K562 (cell line): Measurements from ENCODE around the gene NUP98. TPM values are rescaled to one million over a fixed set of nuclear protein-coding genes. Genes with fewer than 3 reads are reported as not detected.
A peak's percentile ranks its signal among the peaks of the same experiment; 100 is the strongest.

ENCODE experiments used
- ATAC-seq: fragments of 200-7000 bp; cut with Tn5 transposase; 3 replicates; pipeline ENCODE4 v1.9.1; 2020; ENCODE audit warnings: moderate library complexity
- BruUV-seq: library from RNA; stranded (reverse); fragments of 400-500 nt; replicated peaks from 2 replicates; lab custom pipeline; 2021; lab: Mats Ljungman, UMichigan
- CTCF ChIA-PET: fragments of 300-600 bp; formaldehyde crosslinking; extraction: SDS; loops from one replicate; lab custom pipeline; 2021; ENCODE audit warnings: low intra/inter-chr PET ratio; lab: Yijun Ruan, JAX
- POLR2A ChIA-PET: fragments of 300-600, 350-650 bp; sonication (Branson Sonifier 250); formaldehyde crosslinking; extraction: SDS; loops from one replicate; lab custom pipeline; 2021; ENCODE audit warnings: antibody characterized with exemption, inconsistent platforms; lab: Yijun Ruan, JAX
- DNase-seq, 4 experiments: peaks; one replicate each; pipeline versions ENCODE4 v3.0.0 to v3.0.0-alpha.2; 2011 to 2018; ENCODE audit warnings: low spot score in 3 of 4, mixed read lengths in 3 of 4; ENCODE audit errors: extremely low read depth in 1 of 4
- FAIRE-seq: peaks from 2 replicates; lab custom pipeline; 2011; peaks lifted over from hg19 to GRCh38; lab: Jason Lieb, UNC
- H2AFZ ChIP-seq: 2 replicates; pipeline ENCODE4 v1.6.0; 2011; ENCODE audit warnings: low read depth, low read length, control low read depth, inconsistent platforms
- H3K27ac ChIP-seq: fragments of 200-600 bp; 3 replicates; pipeline ENCODE4 v1.8.0; 2011; ENCODE audit warnings: low read depth, mild to moderate bottlenecking, control low read depth, inconsistent platforms, low read length, moderate library complexity, mixed read lengths; ENCODE audit errors: extremely low read depth
- H3K27me3 ChIP-seq, 2 experiments: fragments of 300-600 bp in 1 of 2; 2 replicates in 1 of 2; 3 replicates in 1 of 2; pipeline versions ENCODE4 v1.6.0 to v1.8.0; 2011; ENCODE audit warnings: inconsistent platforms in 2 of 2, low read length in 2 of 2, mild to moderate bottlenecking in 1 of 2, mixed read lengths in 1 of 2, moderate library complexity in 1 of 2; ENCODE audit not compliant: control insufficient read depth in 2 of 2, insufficient read depth in 2 of 2
- H3K36me3 ChIP-seq: fragments of 300-600 bp; 3 replicates; pipeline ENCODE4 v1.8.0; 2011; ENCODE audit warnings: mild to moderate bottlenecking, low read length, inconsistent platforms; ENCODE audit not compliant: control insufficient read depth, insufficient read depth
- H3K4me1 ChIP-seq, 2 experiments: fragments of 200-600 bp in 1 of 2; replicated peaks in 1 of 2; 2 replicates in 1 of 2; 3 replicates in 1 of 2; pipeline versions ENCODE4 v1.5.1 to v1.8.0; 2011; ENCODE audit warnings: inconsistent platforms in 2 of 2, low read length in 2 of 2, mild to moderate bottlenecking in 1 of 2, mixed read lengths in 1 of 2, moderate library complexity in 1 of 2; ENCODE audit not compliant: control insufficient read depth in 2 of 2, insufficient read depth in 2 of 2
- H3K4me2 ChIP-seq: 2 replicates; pipeline ENCODE4 v1.6.1; 2011; ENCODE audit warnings: low read length, control low read depth, inconsistent platforms, mixed read lengths; ENCODE audit not compliant: insufficient read depth
- H3K4me3 ChIP-seq: fragments of 200-600 bp; sonication (generic), shearing (Covaris generic); 2 replicates; pipeline ENCODE4 v1.5.1; 2016; ENCODE audit warnings: control low read depth, inconsistent platforms
- H3K79me2 ChIP-seq: fragments of 200-600 bp; 3 replicates; pipeline ENCODE4 v1.8.0; 2011; ENCODE audit warnings: low read length, inconsistent platforms; ENCODE audit not compliant: control insufficient read depth, insufficient read depth
- H3K9ac ChIP-seq, 2 experiments: 2 replicates each; pipeline versions ENCODE4 v1.6.0 to v1.6.1; 2011; ENCODE audit warnings: low read depth in 2 of 2, low read length in 2 of 2, control low read depth in 1 of 2, inconsistent platforms in 1 of 2, mild to moderate bottlenecking in 1 of 2, mixed read lengths in 1 of 2; ENCODE audit not compliant: insufficient read depth in 1 of 2
- H3K9me1 ChIP-seq: one replicate; pipeline ENCODE4 v1.6.0; 2011; ENCODE audit warnings: inconsistent platforms, mild to moderate bottlenecking, low read length, moderate library complexity; ENCODE audit not compliant: control insufficient read depth, insufficient read depth
- H3K9me3 ChIP-seq: replicated peaks from 2 replicates; pipeline ENCODE4 v1.5.1; 2011; ENCODE audit warnings: low read depth, low read length, inconsistent platforms; ENCODE audit not compliant: control insufficient read depth, insufficient read depth
- H4K20me1 ChIP-seq: replicated peaks from 2 replicates; pipeline ENCODE4 v1.6.1; 2011; ENCODE audit warnings: low read length, inconsistent platforms, mixed read lengths; ENCODE audit not compliant: control insufficient read depth, insufficient read depth
- ADNP ChIP-seq: fragments of 200-800 bp; sonication (Bioruptor generic); IDR thresholded peaks from 2 replicates; pipeline ENCODE4 v1.6.1; 2016; ENCODE audit warnings: missing genetic modification characterization, missing compliant biosample characterization
- ATF1 ChIP-seq, 2 experiments: fragments of 450-650 bp in 1 of 2; IDR thresholded peaks; 2 replicates each; pipeline ENCODE4 v1.6.1; 2016; ENCODE audit warnings: missing compliant biosample characterization in 1 of 2, missing genetic modification characterization in 1 of 2
- ERF ChIP-seq: fragments of 450-650 bp; formaldehyde crosslinking; IDR thresholded peaks from 2 replicates; pipeline ENCODE4 v1.4.0; 2020; ENCODE audit warnings: mild to moderate bottlenecking, mixed read lengths
- ETS1 ChIP-seq: conservative IDR thresholded peaks from 2 replicates; pipeline ENCODE4 v1.6.1; 2011; ENCODE audit warnings: low read depth, mild to moderate bottlenecking, low read length; ENCODE audit not compliant: control insufficient read depth
- GABPB2 ChIP-seq: fragments of 250-450 bp; sonication (Bioruptor Pico); conservative IDR thresholded peaks from 2 replicates; pipeline ENCODE4 v1.5.1; 2021; ENCODE audit warnings: mild to moderate bottlenecking
- HNRNPH1 ChIP-seq: fragments of 200-400 bp; formaldehyde crosslinking; optimal IDR thresholded peaks from 2 replicates; pipeline ENCODE3; 2017; ENCODE audit warnings: low read depth, mild to moderate bottlenecking, low read length, moderate library complexity
- HOXB6 ChIP-seq: fragments of 250-450 bp; sonication (Bioruptor Pico); IDR thresholded peaks from 2 replicates; pipeline ENCODE4 v1.5.1; 2022; ENCODE audit warnings: mild to moderate bottlenecking, borderline replicate concordance
- JUN ChIP-seq, 2 experiments: sonication (generic) in 1 of 2; formaldehyde crosslinking in 1 of 2; IDR thresholded peaks; 2 replicates each; pipeline versions ENCODE4 v1.6.1 to v1.8.0; 2012 to 2022; ENCODE audit warnings: borderline replicate concordance in 2 of 2, mild to moderate bottlenecking in 2 of 2, improper control_type of control experiment in 1 of 2, low read depth in 1 of 2, low read length in 1 of 2, missing genetic modification reagents in 1 of 2
- JUNB ChIP-seq: fragments of 450-650 bp; formaldehyde crosslinking; conservative IDR thresholded peaks from 2 replicates; pipeline ENCODE4 v1.4.0; 2020; ENCODE audit warnings: mild to moderate bottlenecking
- JUND ChIP-seq, 2 experiments: IDR thresholded peaks; 2 replicates in 1 of 2; 3 replicates in 1 of 2; pipeline ENCODE4 v1.6.1; 2011; ENCODE audit warnings: borderline replicate concordance in 2 of 2, low read depth in 2 of 2, low read length in 2 of 2, improper control_type of control experiment in 1 of 2, missing biosample characterization in 1 of 2, missing genetic modification characterization in 1 of 2, missing genetic modification reagents in 1 of 2
- KHSRP ChIP-seq: fragments of 450-650 bp; IDR thresholded peaks from 2 replicates; pipeline ENCODE4 v1.6.1; 2017
- NFATC3 ChIP-seq: fragments of 450-650 bp; IDR thresholded peaks from 2 replicates; pipeline ENCODE4 v1.6.1; 2017; ENCODE audit warnings: mild to moderate bottlenecking
- SAFB2 ChIP-seq: fragments of 200-400 bp; formaldehyde crosslinking; IDR thresholded peaks from 2 replicates; pipeline ENCODE4 v1.6.1; 2018; ENCODE audit warnings: borderline replicate concordance, low read length, low read depth, moderate library complexity; ENCODE audit not compliant: severe bottlenecking
- STAG1 ChIP-seq: sonication (generic); formaldehyde crosslinking; IDR thresholded peaks from 2 replicates; pipeline ENCODE4 v1.5.0; 2020; ENCODE audit warnings: missing genetic modification reagents, borderline replicate concordance
- TAL1 ChIP-seq: fragments of 450-650 bp; IDR thresholded peaks from 2 replicates; pipeline ENCODE4 v1.6.1; 2016; ENCODE audit warnings: mild to moderate bottlenecking
- USF1 ChIP-seq: sonication (generic); formaldehyde crosslinking; IDR thresholded peaks from 2 replicates; pipeline ENCODE4 v1.9.0; 2022; ENCODE audit warnings: mild to moderate bottlenecking, missing genetic modification reagents
- YBX1 ChIP-seq: fragments of 450-650 bp; IDR thresholded peaks from 2 replicates; pipeline ENCODE4 v1.7.1; 2016; ENCODE audit warnings: mild to moderate bottlenecking
- ZC3H8 ChIP-seq: fragments of 450-650 bp; IDR thresholded peaks from 2 replicates; pipeline ENCODE4 v1.6.1; 2017
- ZNF133 ChIP-seq: fragments of 250-450 bp; sonication (Bioruptor Pico); IDR thresholded peaks from 2 replicates; pipeline ENCODE4 v1.4.0; 2020; ENCODE audit warnings: mild to moderate bottlenecking
- ZNF253 ChIP-seq: fragments of 250-450 bp; sonication (Bioruptor Pico); conservative IDR thresholded peaks from 2 replicates; pipeline ENCODE4 v1.6.1; 2021; ENCODE audit warnings: mild to moderate bottlenecking
- ZNF57 ChIP-seq: fragments of 450-650 bp; formaldehyde crosslinking; IDR thresholded peaks from 2 replicates; pipeline ENCODE4 v1.4.0; 2020; ENCODE audit warnings: mild to moderate bottlenecking, moderate library complexity
- WGBS: fragments of 100-300 bp; shearing (Covaris generic); methylation state at CpG from one replicate; pipeline ENCODE4 v1.1.6; 2016; ENCODE audit warnings: low coverage, mixed read lengths; ENCODE audit not compliant: insufficient coverage; ENCODE audit errors: missing lambda C conversion rate; 5-methylcytosine and 5-hydroxymethylcytosine counted together
- in situ Hi-C: fragments of 300-500 bp; cut with MboI; formaldehyde crosslinking; loops from 4 replicates; pipeline ENCODE4 v1.15.0; 2018; ENCODE audit warnings: inconsistent platforms, mixed read lengths
- intact Hi-C: fragments of 100-400 bp; cut with micrococcal nuclease; formaldehyde crosslinking; loops from 2 replicates; pipeline ENCODE4 v1.14.2; 2022
- polyA plus RNA-seq, 8 experiments: library from polyadenylated mRNA; depleted of rRNA in 4 of 8; stranded (reverse) in 5 of 8; unstranded in 3 of 8; fragments of >200 nt; fragmentation: Nextera tagmentation in 2 of 8; fragmentation: Illumina TruSeq in 1 of 8; extraction: Ambion mirVana in 2 of 8; extraction: Trizol in 1 of 8; gene quantifications; 2 replicates each; pipeline versions ENCODE4 v1.2.1 to v1.2.3, GENCODE V29; 2011 to 2014; ENCODE audit warnings: inconsistent platforms in 1 of 8, missing spikeins in 1 of 8
- total RNA-seq, 7 experiments: library from RNA; depleted of rRNA in 6 of 7; stranded (reverse); fragments of >200 nt in 6 of 7; fragmentation: Illumina TruSeq in 2 of 7; extraction: Trizol in 2 of 7; gene quantifications; 2 replicates each; pipeline versions ENCODE4 v1.2.1 to v1.2.3, GENCODE V29; 2011 to 2021; ENCODE audit warnings: low replicate concordance in 1 of 7

Gene NUP98
- total and polyA plus RNA-seq, 9 of the 15 experiments (the other 6 are each of a cell fraction or from before 2014, with no cell fraction given) = 45.1 to 196 (median 130) TPM

- POLR2A ChIA-PET = interaction anchor here (0.5 to 0.9 kb wide), 4 partner anchors 8 to 709 kb away, joined by 3 to 4 read pairs (median 3); no protein-coding TSS in a partner anchor
- Histone ChIP-seq H3K27me3 (peaks cover 6 to 23% of the 10 kb centered on the region in 2 experiments; a peak in 4 of 5 replicates), H3K4me3 (peak overlapping the region; percentile 48), H3K36me3 (no peaks in the 10 kb centered on the region), H3K4me2 (peak overlapping the region; percentile 80), H3K27ac (peak overlapping the region; percentile 74), H3K9me1 (no peaks in the 10 kb centered on the region), H3K4me1 (peaks cover 21 to 29% of the 10 kb centered on the region in 2 experiments; a peak in 4 of 5 replicates), H3K9ac (peak overlapping the region; percentile 67 to 87), H3K9me3 (peaks cover 3% of the 10 kb centered on the region; the same call in 1 of the 2 replicates), H3K79me2 (no peaks in the 10 kb centered on the region), H2AFZ (peak overlapping the region; percentile 74), H4K20me1 (no peaks in the 10 kb centered on the region)
- ATAC-seq = peak; percentile 95
- TSS peak; percentile 70 for BruUV-seq
- CTCF ChIA-PET = no interaction called here
- intact Hi-C loops (no loop called here), in situ Hi-C loops (no loop called here)
- 1% methylated on average over 46 of the region's 55 CpGs for WGBS
- peak; percentile 95 for FAIRE-seq
- peak; percentile 95 to 98 (median 97) for DNase-seq
- no peak for TF ChIP-seq ATF1 (CRISPR knock-in tag; IDR thresholded peaks at IDR 0.05)
- peak; percentile 30; the same call in 1 of the 2 replicates for TF ChIP-seq ATF1 (tag; IDR thresholded peaks at IDR 0.05)
- TF ChIP-seq ETS1 = peak; percentile 97
- TF ChIP-seq HNRNPH1 = no peak
- TF ChIP-seq ADNP = no peak
- TF ChIP-seq KHSRP = no peak
- no peak for TF ChIP-seq HOXB6 (CRISPR knock-in tag)
- TF ChIP-seq TAL1 = no peak
- TF ChIP-seq USF1 = peak; percentile 85
- TF ChIP-seq ZNF253 (CRISPR knock-in tag) = no peak
- TF ChIP-seq JUN (IDR thresholded peaks at IDR 0.05; ENCODE audit: borderline replicate concordance, low read depth, low read length) = peak; percentile 16; the same call in 1 of the 2 replicates
- TF ChIP-seq JUN (CRISPR knock-in tag; IDR thresholded peaks at IDR 0.05; ENCODE audit: borderline replicate concordance) = no peak
- no peak for TF ChIP-seq ZNF133 (CRISPR knock-in tag)
- TF ChIP-seq GABPB2 (CRISPR knock-in tag) = no peak
- TF ChIP-seq YBX1 = no peak
- TF ChIP-seq ZC3H8 = no peak
- no peak for TF ChIP-seq NFATC3
- TF ChIP-seq JUNB (CRISPR knock-in tag) = no peak
- no peak for TF ChIP-seq STAG1 (CRISPR knock-in tag)
- no peak for TF ChIP-seq SAFB2
- TF ChIP-seq ERF (CRISPR knock-in tag) = no peak
- TF ChIP-seq ZNF57 (CRISPR knock-in tag) = no peak
- no peak for TF ChIP-seq JUND (IDR thresholded peaks at IDR 0.05; ENCODE audit: borderline replicate concordance, low read depth, low read length)
- peak; percentile 30; the same call in 1 of the 3 replicates for TF ChIP-seq JUND (tag; IDR thresholded peaks at IDR 0.05; ENCODE audit: borderline replicate concordance, low read depth, low read length)
Measured at GRCh38 chr11:3642071-3642951, 155.0 kb downstream of the NUP98 start.
